Neutrophil (primary cell): ENCODE measurements around the gene BTBD7.
"Not testable (repeated sequence)": the region's sequence is repeated elsewhere in the genome, so short reads cannot be mapped to it uniquely, and the experiment has no call there.

Experiments used
- H3K27ac ChIP-seq: fragments of 200-600 bp; sonication (generic); 2 replicates; pipeline ENCODE4 v1.5.1; 2016; ENCODE audit warnings: mild to moderate bottlenecking, moderate library complexity
- H3K27me3 ChIP-seq: fragments of 200-600 bp; sonication (generic); 2 replicates; pipeline ENCODE4 v1.6.0; 2016; ENCODE audit warnings: mild to moderate bottlenecking
- H3K36me3 ChIP-seq: fragments of 200-600 bp; sonication (generic); 2 replicates; pipeline ENCODE4 v1.5.1; 2017
- H3K4me1 ChIP-seq, 2 experiments: fragments of 200-600 bp in 1 of 2; sonication (generic) in 1 of 2; 1 replicate in 1 of 2; 2 replicates in 1 of 2; pipeline versions ENCODE4 v1.5.1 to v1.6.1; 2013 to 2016; ENCODE audit warnings: low read depth in 1 of 2, low read length in 1 of 2, mild to moderate bottlenecking in 1 of 2, moderate library complexity in 1 of 2; ENCODE audit not compliant: control insufficient read depth in 1 of 2, insufficient read depth in 1 of 2
- H3K4me3 ChIP-seq, 2 experiments: fragments of 200-600 bp in 1 of 2; sonication (generic) in 1 of 2; 1 replicate in 1 of 2; 2 replicates in 1 of 2; pipeline ENCODE4 v1.5.1; 2013 to 2016; ENCODE audit warnings: low read depth in 1 of 2, low read length in 1 of 2, mild to moderate bottlenecking in 1 of 2, moderate library complexity in 1 of 2
- H3K9me3 ChIP-seq: fragments of 200-600 bp; sonication (generic); 2 replicates; pipeline ENCODE4 v1.5.1; 2016
- TF ChIP-seq, protein P1 (sequence below): fragments of 200-600 bp; sonication (generic); IDR thresholded peaks from 2 replicates; pipeline ENCODE4 v1.5.1; 2016; ENCODE audit warnings: antibody characterized with exemption

Gene BTBD7

GRCh38 chr14:93368996-93369712 lies 36.3 kb upstream of the BTBD7 start:
- H3K27me3 ChIP-seq: no peaks in the 10 kb centered on the region
- TF ChIP-seq, protein P1, sequence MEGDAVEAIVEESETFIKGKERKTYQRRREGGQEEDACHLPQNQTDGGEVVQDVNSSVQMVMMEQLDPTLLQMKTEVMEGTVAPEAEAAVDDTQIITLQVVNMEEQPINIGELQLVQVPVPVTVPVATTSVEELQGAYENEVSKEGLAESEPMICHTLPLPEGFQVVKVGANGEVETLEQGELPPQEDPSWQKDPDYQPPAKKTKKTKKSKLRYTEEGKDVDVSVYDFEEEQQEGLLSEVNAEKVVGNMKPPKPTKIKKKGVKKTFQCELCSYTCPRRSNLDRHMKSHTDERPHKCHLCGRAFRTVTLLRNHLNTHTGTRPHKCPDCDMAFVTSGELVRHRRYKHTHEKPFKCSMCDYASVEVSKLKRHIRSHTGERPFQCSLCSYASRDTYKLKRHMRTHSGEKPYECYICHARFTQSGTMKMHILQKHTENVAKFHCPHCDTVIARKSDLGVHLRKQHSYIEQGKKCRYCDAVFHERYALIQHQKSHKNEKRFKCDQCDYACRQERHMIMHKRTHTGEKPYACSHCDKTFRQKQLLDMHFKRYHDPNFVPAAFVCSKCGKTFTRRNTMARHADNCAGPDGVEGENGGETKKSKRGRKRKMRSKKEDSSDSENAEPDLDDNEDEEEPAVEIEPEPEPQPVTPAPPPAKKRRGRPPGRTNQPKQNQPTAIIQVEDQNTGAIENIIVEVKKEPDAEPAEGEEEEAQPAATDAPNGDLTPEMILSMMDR: no peak
- H3K9me3 ChIP-seq: no peaks in the 10 kb centered on the region
- H3K4me3 ChIP-seq: no peak overlapping the region
- H3K4me1 ChIP-seq: no peaks in the 10 kb centered on the region
- no peak overlapping the region for H3K27ac ChIP-seq
- H3K36me3 ChIP-seq: no peaks in the 10 kb centered on the region

GRCh38 chr14:93354873-93355272 lies 22.0 kb upstream of the BTBD7 start:
- not testable (repeated sequence) for H3K4me3 ChIP-seq, H3K27ac ChIP-seq, H3K36me3 ChIP-seq, H3K9me3 ChIP-seq, H3K27me3 ChIP-seq, H3K4me1 ChIP-seq

DNA sequence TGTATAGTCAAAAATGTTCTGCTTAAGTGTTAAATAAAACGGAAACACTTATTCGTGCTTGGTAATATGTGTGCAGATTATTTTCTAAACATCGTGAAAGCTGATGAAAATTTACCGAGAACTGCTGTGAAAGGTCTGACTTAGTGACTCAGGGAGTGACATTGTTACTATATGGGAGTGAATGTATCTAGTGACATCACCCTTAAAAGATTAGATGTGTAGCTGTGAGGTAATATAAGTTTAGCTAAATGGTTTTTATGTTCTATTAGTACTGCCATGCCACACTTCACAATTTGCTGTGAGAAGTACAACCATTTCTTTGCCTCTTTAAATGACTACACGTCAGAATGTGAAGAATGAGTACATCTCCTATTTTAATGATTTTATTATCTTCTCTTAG lies 15.5 kb upstream of the BTBD7 start:
- no peak overlapping the region for H3K27ac ChIP-seq
- peaks cover 4 to 6% of the 10 kb centered on the region in 2 experiments for H3K4me1 ChIP-seq
- no peaks in the 10 kb centered on the region for H3K9me3 ChIP-seq
- H3K27me3 ChIP-seq: peaks cover under 1% of the 10 kb centered on the region
- H3K36me3 ChIP-seq: no peaks in the 10 kb centered on the region
- TF ChIP-seq, protein P1: no peak
- H3K4me3 ChIP-seq: no peak overlapping the region

- no peaks in the 10 kb centered on the region for H3K27me3 ChIP-seq
- no peaks in the 10 kb centered on the region for H3K9me3 ChIP-seq
- TF ChIP-seq, protein P1: no peak
- no peaks in the 10 kb centered on the region for H3K36me3 ChIP-seq
- H3K4me1 ChIP-seq: peaks cover 9 to 10% of the 10 kb centered on the region in 2 experiments
- no peak overlapping the region for H3K27ac ChIP-seq
- no peak overlapping the region for H3K4me3 ChIP-seq
Observed at GRCh38 chr14:93347850-93348249, 15.0 kb upstream of the BTBD7 start.

DNA sequence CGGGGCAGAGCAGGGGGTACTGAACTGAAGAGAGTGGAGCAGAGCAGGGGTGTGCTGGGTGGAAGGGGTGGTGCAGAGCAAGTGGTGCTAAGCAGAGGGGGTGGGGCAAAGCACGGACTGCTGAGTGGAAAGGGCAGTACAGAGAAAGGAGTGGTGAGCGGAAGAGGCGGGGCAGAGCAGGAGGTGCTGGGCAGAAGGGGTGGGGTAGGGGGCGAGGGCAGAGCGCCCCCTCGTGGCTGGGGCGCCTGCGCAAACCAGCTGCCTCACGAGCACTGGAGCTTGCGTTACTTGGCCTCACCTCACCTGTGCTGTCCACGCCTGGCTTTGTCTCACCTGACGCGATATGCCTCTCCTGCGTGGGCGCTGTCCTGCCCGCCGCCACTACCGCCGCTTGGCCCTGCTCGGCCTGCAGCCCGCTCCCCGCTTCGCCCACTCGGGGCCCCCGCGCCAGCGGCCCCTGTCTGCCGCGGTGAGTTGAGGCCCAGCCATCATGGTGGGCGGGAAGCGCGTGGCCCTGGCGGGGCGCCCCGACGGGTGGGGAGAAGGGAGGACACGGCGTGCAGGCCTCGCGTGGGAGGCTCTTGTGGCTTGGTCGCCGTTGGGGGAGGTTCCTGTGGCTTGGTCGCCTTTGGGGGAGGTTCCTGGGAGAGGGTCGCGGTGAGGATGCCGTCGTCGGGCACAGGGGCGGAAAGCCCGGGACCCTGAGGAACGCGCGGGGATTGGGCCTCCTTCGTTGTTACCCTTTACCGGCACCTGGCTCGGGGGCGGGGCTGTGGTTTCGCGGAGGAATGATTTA lies 14.3 kb upstream of the BTBD7 start, which contains the start of gene COX8C:
Gene COX8C, plus strand, starts transcription at position 257 of the 796 bp plus-strand sequence. Its CDS starts 87 bp downstream, at position 344.
- Histone ChIP-seq H3K4me3 (no peak within 1 kb of the TSS), H3K9me3 (no peaks in the 10 kb centered on the region), H3K27ac (no peak within 1 kb of the TSS), H3K27me3 (no peaks in the 10 kb centered on the region), H3K4me1 (peaks cover 10 to 13% of the 10 kb centered on the region in 2 experiments), H3K36me3 (no peaks in the 10 kb centered on the region)
- TF ChIP-seq, protein P1: no peak

DNA sequence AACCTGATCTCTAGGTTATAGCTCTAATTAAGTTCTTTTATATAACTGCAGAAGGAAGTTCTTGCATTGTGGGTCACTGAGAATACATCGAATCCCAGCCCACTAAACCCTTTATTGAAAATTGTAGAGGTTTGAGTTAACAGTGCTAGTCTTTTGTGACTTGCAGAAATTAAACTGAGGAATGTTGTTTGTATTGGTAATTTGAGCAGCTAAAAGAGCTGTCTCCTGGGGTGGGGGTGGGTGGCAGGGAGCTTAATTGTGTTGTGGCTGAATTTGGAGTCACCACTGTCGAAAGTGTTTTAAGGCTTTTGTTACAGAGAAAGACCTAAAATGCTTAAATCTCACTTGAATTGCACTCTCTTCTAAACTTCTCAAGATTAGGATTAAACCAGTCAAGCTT lies 11.0 kb upstream of the BTBD7 start:
- TF ChIP-seq, protein P1: no peak
- no peak overlapping the region for H3K27ac ChIP-seq
- no peaks in the 10 kb centered on the region for H3K9me3 ChIP-seq
- H3K36me3 ChIP-seq: no peaks in the 10 kb centered on the region
- no peak overlapping the region for H3K4me3 ChIP-seq
- peaks cover 10 to 13% of the 10 kb centered on the region in 2 experiments for H3K4me1 ChIP-seq
- no peaks in the 10 kb centered on the region for H3K27me3 ChIP-seq
